Osteocyte (in vitro differentiated cells): ENCODE results near the gene ASAP2. TPM values are rescaled to one million over a fixed set of nuclear protein-coding genes. Genes with fewer than 3 reads are reported as not detected.

Source experiments
- DNase-seq: peaks from one replicate; pipeline ENCODE4 v3.0.0; 2021; ENCODE audit warnings: mixed read lengths; ENCODE audit not compliant: unreplicated experiment; ENCODE audit errors: extremely low spot score
- H3K27ac Mint-ChIP-seq: one replicate; pipeline ENCODE4 v1.8.0; 2021; ENCODE audit warnings: mild to moderate bottlenecking, mixed read lengths; ENCODE audit not compliant: unreplicated experiment
- H3K27me3 Mint-ChIP-seq: one replicate; pipeline ENCODE4 v1.8.0; 2021; ENCODE audit warnings: mixed read lengths; ENCODE audit not compliant: unreplicated experiment
- H3K36me3 Mint-ChIP-seq: one replicate; pipeline ENCODE4 v1.8.0; 2021; ENCODE audit warnings: mixed read lengths; ENCODE audit not compliant: unreplicated experiment
- H3K4me1 Mint-ChIP-seq: one replicate; pipeline ENCODE4 v1.8.0; 2021; ENCODE audit warnings: mixed read lengths; ENCODE audit not compliant: unreplicated experiment
- H3K4me3 Mint-ChIP-seq: one replicate; pipeline ENCODE4 v1.8.0; 2021; ENCODE audit warnings: mild to moderate bottlenecking, moderate library complexity, mixed read lengths; ENCODE audit not compliant: unreplicated experiment
- H3K9me3 Mint-ChIP-seq: one replicate; pipeline ENCODE4 v1.8.0; 2021; ENCODE audit warnings: mixed read lengths; ENCODE audit not compliant: unreplicated experiment
- CTCF ChIP-seq: fragments of 200-600 bp; sonication (generic); IDR thresholded peaks from 2 replicates; pipeline ENCODE4 v1.5.0; 2021; ENCODE audit warnings: antibody characterized with exemption, mild to moderate bottlenecking, moderate library complexity
- total RNA-seq: library from RNA; stranded (reverse); gene quantifications from 2 replicates; pipeline ENCODE4 v1.2.1, GENCODE V29; 2021

Gene ASAP2
- total RNA-seq, 1 donor from 2014 or later, result 91.0 TPM

GRCh38 chr2:9401059-9401547, 194.5 kb downstream of the ASAP2 start:
- Mint-ChIP-seq H3K4me1 (peaks cover 7% of the 10 kb centered on the region), H3K9me3 (no peaks in the 10 kb centered on the region), H3K4me3 (no peak overlapping the region), H3K36me3 (peaks cover 43% of the 10 kb centered on the region), H3K27ac (peak overlapping the region; percentile 60), H3K27me3 (no peaks in the 10 kb centered on the region)
- no peak for TF ChIP-seq CTCF
- DNase-seq, result no peak

GRCh38 chr2:9401646-9402371, 195.2 kb downstream of the ASAP2 start:
- H3K27ac Mint-ChIP-seq, result no peak overlapping the region
- TF ChIP-seq CTCF, result no peak
- no peaks in the 10 kb centered on the region for H3K9me3 Mint-ChIP-seq
- no peak for DNase-seq
- peaks cover 45% of the 10 kb centered on the region for H3K36me3 Mint-ChIP-seq
- no peaks in the 10 kb centered on the region for H3K27me3 Mint-ChIP-seq
- peaks cover 8% of the 10 kb centered on the region for H3K4me1 Mint-ChIP-seq
- H3K4me3 Mint-ChIP-seq, result no peak overlapping the region

GRCh38 chr2:9403924-9404323, 197.3 kb downstream of the ASAP2 start:
- no peak for TF ChIP-seq CTCF
- no peaks in the 10 kb centered on the region for H3K9me3 Mint-ChIP-seq
- peaks cover 23% of the 10 kb centered on the region for H3K4me1 Mint-ChIP-seq
- peaks cover 52% of the 10 kb centered on the region for H3K36me3 Mint-ChIP-seq
- H3K27ac Mint-ChIP-seq, result no peak overlapping the region
- no peaks in the 10 kb centered on the region for H3K27me3 Mint-ChIP-seq
- DNase-seq, result no peak
- no peak overlapping the region for H3K4me3 Mint-ChIP-seq

GRCh38 chr2:9404451-9404850, 197.8 kb downstream of the ASAP2 start:
- H3K27ac Mint-ChIP-seq, result no peak overlapping the region
- no peak overlapping the region for H3K4me3 Mint-ChIP-seq
- H3K36me3 Mint-ChIP-seq, result peaks cover 52% of the 10 kb centered on the region
- H3K27me3 Mint-ChIP-seq, result no peaks in the 10 kb centered on the region
- H3K4me1 Mint-ChIP-seq, result peaks cover 23% of the 10 kb centered on the region
- no peak for DNase-seq
- TF ChIP-seq CTCF, result no peak
- H3K9me3 Mint-ChIP-seq, result no peaks in the 10 kb centered on the region

- Mint-ChIP-seq H3K27ac (no peak overlapping the region), H3K9me3 (no peaks in the 10 kb centered on the region), H3K27me3 (no peaks in the 10 kb centered on the region), H3K4me3 (no peak overlapping the region), H3K4me1 (peaks cover 23% of the 10 kb centered on the region), H3K36me3 (peaks cover 52% of the 10 kb centered on the region)
- DNase-seq, result no peak
- TF ChIP-seq CTCF, result no peak
Measured at GRCh38 chr2:9405636-9406035, 199.0 kb downstream of the ASAP2 start.
